T-helper 2 cell (primary cell): ENCODE data around the gene LDLRAD4.
"Not testable (repeated sequence)": the region's sequence is repeated elsewhere in the genome, so short reads cannot be mapped to it uniquely, and the experiment has no call there.

ENCODE experiments used
- DNase-seq, 5 experiments: peaks; one replicate each; pipeline versions ENCODE4 v3.0.0 to v3.0.0-alpha.2; 2012 to 2022

The LDLRAD4 gene

DNA sequence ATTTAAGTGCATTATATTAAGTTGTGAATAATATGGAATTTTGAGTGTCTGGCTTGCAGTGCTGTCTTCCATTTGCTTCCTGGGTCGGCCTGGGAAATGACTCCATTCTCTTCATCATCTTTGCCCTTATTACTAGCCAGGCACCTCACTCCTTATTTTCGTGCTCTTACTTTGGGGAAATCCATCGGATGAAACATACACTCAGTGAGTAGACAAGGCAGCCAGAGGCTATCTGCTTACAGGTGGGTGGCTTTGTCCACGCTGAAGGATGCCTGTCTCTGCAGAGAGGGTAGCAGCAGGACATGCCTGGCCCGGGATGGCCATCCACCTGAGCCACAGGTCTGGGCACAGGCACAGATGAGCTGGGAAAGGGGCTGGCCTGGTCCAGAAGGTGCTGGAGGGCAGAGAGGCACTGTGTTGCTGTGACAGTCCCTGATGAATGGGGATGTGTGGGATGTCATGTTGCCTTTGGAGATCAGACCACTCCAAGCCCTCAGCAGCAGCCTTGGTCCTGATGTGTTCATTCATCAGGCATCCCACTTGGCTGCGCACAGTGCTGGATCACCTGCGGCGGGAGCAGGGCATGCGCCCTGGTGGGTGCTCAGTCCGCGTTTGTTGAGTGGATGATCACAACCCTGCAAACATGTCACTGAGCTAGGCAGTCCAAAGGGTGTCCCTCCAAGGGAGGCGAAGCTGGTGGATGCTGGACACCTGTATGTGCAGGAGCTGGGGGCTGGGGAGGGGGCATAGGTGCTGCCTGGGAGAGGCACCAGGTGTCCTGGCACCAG, 236.0 kb downstream of the LDLRAD4 start:
- no peak for DNase-seq

DNA sequence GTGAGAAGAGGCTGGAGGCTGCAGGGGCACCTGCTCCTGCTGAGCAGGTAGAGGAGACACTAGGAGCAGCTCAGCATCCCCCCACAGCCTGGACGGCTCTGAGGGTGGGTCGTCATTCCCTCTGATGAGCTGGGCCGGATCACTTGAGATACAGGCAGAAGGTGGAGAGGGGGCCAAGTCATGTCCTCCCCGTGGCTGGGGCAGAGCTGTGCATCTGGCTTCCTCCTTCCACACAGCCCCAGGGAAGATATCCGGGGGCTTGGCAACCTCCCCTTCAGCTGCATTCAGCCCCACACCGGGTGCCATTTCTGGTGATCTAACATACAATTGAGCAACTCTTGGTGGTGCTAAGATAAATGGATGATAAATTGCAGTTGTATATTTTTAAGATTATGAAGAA, 236.9 kb downstream of the LDLRAD4 start:
- no peak for DNase-seq

DNA sequence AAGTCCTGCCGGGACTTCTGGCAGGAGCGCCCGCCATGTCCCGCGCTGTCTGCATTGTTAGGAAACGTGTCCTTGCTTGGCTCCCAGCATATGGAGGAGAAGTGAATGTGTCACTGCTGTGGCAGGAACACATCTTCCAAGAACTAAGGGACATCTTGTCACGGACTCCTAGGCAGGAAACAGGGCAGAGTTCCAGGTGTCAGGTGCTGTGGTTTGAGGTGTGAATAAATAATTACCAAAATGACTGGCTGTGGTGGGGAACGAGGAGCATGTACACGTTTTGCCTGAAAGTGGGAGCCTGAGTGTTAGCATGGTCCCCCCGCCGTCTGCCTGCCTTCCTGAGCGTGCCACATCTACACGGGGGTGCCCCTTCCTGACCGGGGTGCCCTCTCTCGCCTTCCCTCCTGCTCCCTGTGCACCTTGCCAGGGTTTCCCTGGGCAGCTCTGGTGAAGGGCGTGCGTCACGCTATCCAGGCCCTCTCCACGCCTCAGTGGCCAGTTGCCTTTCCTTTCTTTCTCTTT, 237.5 kb downstream of the LDLRAD4 start:
- DNase-seq = peak in 2 of 5 experiments; percentile 37 to 81

DNA sequence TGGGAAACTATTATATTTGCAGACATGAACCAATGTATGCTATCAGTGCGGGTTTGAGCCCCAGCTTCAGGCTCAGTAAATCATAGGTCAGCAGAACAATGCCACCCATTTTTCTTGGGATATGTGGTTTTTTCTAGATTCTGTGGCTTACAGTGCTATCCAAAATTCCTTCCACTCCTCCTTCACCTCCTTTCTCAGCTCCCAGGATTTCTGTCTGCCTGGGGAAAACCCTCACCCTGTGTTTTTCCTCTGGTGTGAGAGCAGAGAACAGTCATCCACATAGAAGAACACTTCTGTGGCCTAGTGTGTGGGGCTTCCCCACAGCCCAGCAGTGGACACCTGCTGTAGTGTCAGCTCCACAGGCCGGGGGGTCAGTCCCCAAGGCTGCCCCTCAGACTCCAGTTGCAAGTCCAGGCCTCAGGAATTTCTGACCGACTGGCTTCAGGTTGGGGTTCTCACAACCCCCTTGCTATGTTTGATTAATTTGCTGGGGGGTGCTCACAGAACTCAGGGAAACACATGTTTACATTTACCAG, 238.2 kb downstream of the LDLRAD4 start:
- no peak for DNase-seq

DNA sequence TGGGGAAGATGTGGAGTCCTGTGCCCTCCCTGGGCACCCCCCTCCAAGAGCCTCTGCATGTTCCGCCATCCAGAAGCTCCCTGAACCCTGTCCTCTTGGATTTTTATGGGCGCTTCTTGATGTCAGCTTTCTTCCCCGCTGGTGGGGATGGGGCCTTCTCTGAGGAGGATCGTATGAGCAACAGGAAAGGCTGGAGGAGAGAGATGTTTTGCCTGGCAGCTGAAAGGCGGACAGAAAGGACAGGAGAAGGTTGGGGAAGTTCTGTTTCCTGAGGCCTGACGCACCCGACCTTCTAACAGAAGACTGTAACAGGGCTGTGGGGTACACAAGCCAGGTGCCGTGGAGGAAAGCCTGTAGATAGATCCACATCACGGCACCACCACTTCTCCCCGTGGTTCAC, 238.8 kb downstream of the LDLRAD4 start:
- no peak for DNase-seq

DNA sequence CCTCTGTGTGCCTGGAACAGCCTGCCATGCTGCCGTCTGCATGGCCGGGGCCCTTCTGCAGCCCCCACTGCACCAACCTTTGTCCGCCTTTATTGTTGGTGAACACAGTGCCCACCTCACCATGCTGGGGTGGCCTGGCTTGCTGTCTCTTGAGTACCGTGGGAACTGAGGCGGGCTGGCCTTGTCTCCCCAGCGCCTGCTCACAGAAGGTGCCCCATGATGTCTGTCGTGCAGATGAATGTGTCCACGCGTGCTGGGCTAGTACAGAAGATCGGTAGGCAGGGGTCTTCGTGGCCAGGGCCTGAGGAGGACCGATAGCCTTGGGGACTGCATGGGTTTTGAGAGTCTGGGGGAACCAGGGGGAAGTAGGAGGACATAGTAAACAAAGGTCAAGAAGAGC, 242.4 kb downstream of the LDLRAD4 start:
- DNase-seq = no peak

DNA sequence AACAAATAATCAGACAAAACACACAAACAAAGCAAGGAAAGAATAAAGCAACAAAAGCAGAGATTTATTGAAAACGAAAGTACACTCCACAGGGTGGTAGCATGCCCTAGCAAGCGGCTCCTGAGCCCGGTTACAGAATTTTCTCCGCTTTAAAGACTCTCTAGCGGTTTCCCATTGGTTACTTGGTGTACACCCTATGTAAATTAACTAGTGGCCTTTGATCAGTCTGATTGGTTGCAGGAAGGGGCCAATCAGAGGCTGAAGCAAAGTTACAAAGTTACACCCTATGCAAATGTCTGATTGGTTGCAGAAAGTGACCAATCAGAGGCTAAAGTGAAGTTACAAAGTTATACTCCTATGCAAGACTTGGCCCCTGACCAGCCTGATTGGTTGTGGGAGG, 242.9 kb downstream of the LDLRAD4 start:
- DNase-seq = peak in 1 of 5 experiments; percentile 19

DNA sequence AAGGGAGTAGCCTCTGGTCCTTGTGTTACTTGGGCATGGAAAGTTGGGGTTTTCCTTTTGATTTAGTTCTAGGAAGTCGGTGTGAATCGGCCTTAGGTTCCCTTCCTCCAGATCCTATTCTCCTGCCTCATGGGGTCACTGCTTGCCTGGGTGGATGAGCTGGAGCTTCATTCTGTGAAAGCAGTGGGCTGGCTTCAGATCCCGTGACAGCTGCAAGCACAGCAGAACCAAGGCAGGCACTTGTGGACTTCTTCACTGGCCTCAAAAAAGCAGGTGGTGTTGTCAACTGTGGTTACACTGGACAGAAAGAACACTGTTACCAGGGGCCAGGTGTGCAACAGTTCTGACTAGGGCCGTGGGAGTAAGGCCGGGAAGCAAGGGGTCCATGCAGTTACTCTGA, 243.4 kb downstream of the LDLRAD4 start:
- DNase-seq = no peak

DNA sequence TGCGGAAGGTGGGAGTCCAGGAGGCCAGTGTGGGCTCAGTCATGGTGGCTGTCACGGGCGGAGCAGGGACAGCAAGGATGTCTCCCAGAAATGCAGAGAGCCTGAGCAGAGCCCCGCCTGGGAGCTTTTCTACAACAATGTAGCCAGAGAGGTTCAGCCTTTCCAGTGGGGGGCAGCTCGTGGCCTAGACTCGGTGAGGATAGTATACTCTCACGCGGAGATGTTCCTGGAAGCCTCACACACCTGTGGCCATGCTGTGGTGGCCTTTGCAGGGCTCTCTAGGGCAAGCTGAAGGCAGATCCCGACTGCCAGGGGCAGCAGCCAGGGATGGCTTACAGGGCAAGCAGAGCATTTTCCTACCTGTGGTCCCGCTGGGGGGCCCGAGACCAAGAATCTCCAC, 244.1 kb downstream of the LDLRAD4 start:
- no peak for DNase-seq

DNA sequence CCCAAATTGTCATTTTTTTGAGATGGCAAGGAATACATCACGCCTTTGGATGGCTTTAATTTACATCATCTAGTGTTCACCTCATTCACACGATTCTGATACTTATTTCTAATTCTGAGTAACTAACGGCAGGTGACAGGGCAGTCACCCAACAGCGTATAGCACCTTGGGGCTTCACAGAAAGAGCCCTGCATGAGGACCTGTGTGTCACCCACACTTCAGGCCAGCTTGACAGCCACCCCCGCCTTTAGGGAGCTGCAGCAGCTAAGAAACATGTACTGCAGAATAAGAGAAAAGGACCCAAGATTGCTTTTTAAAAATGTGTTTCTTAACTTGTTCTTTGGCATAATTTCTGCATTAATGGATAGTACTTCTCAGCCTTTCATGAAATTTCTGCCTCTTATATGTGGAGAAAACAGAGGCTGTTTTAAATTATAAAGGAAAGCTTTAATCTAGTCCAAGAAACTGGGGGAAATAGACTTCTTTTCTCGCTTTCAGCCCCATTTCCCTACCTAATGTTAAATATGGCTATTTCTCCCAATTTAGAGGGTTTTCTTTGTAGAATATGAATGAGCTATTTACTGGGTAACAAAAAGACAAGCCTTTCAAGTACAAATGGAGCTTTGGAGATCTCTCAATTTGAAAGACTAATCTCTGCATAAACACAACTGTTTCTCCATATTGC, 245.1 kb downstream of the LDLRAD4 start:
- no peak for DNase-seq

DNA sequence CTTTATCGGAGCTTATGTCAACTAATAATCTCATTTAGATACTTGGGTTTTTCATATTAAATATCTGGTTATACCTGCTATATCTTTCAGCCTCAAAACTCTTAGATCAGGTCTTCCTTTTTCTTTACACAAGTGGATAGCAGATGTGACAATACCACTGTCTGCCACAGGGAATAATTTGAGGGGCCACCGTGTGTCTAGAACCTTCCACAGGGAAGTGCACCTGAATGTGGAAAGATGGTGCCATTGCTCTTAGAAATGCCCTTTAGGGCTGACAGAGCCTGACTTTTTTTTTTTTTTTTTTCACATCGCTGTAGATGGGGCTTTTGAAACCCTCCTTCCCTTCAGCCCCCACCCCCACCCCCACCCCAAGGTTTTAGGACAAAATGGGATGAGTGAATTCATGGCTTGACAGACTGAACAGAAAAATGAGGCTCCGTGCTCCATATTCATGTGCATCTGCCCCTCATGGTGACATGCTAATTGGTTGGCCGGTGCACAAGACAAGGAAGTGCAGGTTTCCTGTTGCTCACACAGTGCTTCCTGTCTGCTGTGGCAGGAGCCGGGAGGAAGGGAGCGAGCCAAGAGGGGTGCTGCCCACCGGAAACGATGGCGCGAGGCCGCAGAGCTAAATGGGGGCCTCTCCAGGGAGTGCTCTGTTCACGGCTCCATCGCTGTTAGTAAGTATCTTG, 246.0 kb downstream of the LDLRAD4 start:
- peak; percentile 31 to 90 (median 49) for DNase-seq

DNA sequence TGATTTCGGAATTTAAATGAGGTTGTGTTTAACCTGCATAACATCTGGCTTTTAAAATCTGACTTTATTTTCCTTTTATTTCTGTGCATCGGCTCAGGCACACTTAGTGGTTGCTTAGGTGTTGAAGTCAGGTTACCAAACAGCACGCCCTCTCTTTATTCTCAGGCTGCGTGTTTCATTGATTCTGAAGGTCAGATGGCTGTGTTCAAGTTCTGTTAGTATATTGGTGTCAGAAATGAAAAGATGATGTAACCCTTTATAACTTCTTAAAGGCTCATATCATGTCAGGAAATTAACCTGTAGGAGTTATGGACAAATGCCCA, 246.5 kb downstream of the LDLRAD4 start:
- no peak for DNase-seq

DNA sequence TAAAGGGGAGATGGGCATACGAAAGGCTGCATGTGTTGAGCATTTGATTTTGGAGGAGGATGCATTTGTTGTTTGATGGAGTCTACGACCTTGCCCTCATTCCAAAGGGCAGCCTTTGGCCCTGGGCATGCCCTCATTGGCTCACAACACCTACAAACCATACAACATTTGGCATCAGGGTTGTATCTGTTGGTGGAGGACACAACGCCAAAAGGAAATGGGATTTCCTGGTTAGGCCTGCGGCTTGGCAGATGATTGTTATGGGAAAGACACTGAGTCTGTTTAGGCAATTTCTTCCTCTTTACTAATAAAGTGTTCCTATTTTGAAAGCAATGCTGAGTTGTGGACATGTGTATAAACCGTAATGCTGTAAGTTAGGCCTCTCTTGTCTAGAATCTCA, 246.9 kb downstream of the LDLRAD4 start:
- DNase-seq = no peak

DNA sequence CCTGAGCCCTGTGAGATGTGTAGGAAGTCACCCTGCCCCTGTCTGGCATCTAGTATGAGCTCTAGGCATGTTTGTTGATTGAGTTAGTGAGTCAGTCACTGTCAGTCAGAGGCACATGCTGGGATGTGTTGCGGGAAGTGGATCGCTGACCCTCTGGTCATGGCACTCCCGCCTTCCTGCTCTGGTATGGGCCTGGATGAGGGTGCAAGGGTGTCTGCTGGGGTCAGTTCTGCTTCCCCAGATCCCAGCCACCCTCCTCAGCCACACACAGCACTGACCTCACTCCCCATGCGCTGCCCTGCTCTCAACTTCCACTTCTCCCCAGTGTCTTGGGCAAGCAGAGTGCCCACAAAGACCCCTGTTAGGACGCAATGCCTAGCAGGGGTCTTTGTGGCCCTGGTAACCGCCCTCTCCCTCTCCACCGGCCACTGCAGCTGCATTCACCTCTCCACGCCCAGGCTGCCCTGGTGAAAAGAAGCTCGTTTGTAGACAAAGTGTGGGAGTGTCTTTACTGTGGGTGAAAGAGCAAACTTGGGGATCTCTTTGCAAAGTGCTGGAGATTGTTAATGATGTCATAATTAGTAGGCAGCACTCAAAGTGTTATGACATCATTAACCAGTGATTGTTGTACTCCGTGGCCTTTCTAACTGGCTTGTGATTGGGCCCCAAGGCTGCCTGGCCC, 252.1 kb downstream of the LDLRAD4 start:
- no peak for DNase-seq

DNA sequence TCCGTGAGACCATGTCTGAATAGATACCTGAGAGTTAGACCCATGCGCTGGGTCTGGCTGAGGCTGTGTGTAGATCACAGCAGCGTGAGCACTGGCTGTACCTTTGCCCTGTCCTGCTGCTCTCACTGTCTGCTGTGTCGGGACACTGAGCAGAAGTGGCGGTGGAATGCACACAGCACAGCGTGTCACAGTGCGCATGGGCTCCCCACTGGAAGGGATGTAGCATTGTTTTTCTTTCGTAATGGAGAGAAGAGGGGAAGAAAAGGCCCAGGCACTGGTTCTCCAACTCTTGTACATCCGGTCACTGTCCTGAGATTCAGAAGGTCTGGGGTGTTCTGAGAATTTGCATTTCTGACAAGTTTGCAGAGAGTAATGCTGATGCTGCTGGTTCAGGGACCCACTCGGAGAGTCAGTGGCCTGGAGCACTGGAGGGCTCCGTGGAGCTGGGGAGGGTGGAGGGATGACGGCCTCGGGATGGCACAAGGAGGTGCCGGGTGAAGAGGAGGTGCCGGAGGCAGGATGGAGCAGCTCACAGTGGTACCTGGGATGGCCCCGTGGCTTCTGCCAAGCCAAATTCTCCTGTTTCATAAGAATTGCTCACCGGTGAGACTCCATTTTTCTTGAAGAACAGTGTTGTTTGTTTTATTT, 252.8 kb downstream of the LDLRAD4 start:
- no peak for DNase-seq

DNA sequence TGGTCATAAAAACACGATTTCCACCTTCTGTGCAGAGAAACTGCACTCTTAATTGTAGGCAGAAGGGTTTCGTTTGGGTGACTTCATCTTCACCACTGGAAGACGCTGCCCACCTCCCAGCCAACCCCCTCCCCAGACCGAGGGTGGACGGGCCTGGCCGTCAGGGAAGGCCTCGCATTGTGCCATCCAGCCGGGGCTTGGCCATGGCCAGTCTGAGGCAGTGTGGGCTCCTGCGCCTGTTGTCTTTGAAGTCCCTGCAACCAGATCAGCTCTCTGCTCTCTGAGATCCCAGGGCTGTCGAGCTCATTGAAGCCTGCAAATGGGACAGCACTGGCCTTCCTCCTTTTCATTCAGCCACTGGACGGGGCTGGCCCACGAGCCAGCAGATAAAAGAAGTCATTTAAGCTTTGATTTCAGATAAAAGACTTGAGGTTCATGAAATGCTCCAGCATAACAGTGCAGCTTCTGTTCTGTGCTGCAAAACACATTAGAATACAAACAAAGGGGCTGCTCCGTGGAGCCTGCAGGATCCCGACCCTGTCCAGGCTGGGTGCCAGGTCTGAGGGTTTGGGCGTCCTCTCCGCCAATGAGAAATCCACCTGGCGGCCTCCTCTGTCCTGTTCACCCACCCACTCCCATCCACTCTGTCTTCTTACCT, 253.5 kb downstream of the LDLRAD4 start:
- DNase-seq = no peak

DNA sequence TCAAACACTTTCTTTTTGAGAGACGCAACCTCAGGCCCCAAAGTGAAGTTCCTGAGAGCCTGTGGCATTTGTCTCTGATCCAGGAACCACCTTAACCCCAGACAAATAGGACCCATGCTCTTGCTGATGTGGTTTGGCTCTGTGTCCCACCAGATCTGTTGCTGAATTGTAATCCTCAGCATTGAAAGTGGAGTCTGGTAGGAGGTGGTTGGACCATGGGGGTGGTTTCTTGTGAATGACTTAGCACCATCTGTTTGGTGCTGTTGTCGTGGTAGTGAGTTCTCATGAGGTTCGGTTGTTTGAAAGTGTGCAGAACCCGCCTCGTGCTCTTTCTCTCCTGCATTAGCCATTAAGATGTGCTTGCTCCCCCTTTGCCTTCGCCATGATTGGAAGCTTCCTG, 255.2 kb downstream of the LDLRAD4 start:
- DNase-seq = no peak

DNA sequence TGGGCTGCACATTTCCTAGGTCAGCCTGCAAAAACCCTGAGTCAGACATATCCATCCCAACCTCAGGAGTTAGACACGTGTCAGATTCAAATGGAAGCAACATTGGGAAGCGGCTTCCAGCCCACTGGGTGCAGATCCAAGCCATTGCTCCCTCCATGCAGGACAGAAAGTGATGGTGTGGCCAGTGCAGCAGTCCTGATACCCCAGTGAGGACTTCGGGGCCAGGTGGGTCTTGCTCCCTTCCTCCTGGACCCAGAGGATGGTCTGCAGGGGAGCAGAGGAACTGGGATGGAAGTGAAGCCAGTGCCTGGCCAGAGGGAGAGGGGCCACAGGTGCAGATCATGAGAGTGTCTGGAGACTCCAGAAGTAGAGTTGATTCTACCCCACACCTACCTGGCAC, 255.8 kb downstream of the LDLRAD4 start:
- DNase-seq = no peak

DNA sequence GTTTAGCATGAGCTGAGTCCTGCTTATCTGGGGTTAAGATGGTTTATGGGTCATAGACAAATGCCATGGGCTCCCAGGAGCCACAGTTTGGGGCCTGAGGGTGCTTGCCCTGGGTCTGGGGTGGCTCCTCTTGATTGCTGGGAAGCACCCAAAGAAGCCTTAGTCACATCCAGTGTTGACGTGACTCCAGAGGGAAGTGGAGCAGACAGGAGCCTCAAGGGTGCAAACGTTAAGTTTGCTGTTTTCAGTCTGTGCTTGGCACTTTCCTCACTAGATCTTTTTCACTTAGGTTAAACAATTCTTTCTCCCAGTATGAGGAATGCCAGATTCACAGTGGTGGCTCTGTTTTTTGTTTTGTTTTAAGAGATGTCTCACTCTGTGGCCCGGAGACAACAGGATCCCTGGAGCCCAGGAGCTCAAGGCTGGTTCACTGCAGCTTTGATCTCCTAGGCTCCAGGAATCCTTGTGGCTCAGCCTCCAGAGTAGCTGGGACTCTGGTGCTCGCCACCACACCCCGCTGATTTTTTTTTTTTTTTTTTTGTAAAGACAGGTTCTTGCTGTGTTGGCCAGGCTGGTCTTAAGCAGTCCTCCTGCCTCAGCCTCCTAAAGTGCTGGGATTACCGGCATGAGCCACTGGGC, 256.5 kb downstream of the LDLRAD4 start:
- no peak for DNase-seq

DNA sequence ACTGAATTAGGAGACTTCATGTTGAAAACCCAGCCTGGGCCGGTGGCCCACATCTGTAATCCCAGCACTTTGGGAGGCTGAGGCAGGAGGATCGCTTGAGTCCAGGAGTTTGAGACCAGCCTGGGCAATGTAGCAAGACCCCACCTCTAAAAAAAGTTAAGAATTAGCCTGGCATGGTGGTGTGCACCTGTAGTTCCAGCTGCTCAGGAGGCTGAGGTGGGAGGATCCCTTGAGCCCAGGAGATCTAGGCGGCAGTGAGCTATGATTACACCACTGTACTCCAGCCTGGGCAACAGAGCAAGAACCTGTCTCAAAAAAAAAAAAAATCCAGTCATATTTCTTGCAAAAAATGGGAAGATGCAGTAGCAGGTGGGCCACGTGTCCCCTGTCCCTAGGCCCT, 257.8 kb downstream of the LDLRAD4 start:
- not testable (repeated sequence) for DNase-seq

DNA sequence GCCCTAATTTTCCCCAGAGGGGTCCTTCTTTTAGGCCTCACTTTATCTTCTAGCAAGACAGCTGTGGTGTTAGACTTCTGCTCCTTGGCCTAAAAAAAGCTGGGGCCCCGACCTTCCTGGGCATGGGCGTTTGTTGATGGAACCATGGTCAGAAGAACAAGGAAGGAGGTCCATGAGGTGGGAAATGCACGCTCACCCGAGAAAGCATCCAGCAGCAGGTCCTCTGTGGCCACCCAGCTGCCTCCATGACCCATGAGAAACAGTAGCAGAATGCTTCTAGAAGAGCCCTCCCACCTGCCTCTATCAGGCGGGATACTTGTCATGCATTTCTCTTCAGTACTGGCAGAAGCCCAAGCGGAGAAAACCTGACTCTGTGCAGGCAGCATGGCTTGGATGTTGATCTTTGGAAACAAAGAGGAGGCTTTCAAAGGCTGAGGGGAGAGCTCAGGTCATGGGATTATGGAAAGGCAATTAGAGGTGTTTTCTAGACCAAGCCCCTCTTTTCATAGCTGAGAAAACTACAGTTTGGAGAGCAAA, 258.7 kb downstream of the LDLRAD4 start:
- no peak for DNase-seq
